ENCODE measurements around the gene HOXA3. TPM values are rescaled to one million over a fixed set of nuclear protein-coding genes. Genes with fewer than 3 reads are reported as not detected.

The HOXA3 gene
- total and polyA plus RNA-seq, 10 of the 15 experiments (the other 5 are each of a cell fraction or from before 2014, with no cell fraction given), result 0.05 TPM; not detected in 9

GRCh38 chr7:27116031-27116961 lies 36.1 kb downstream of the HOXA3 start:
- H3K9me3 ChIP-seq (replicated peaks; ENCODE audit: control insufficient read depth, insufficient read depth, low read length), result no peaks in the 10 kb centered on the region
- no peak for TF ChIP-seq SREBF2 (IDR thresholded peaks at IDR 0.05; ENCODE audit: low read length)
- no peak for TF ChIP-seq RB1 (IDR thresholded peaks at IDR 0.05; ENCODE audit: borderline replicate concordance)
- no peak for TF ChIP-seq ZBTB4 (CRISPR knock-in tag; IDR thresholded peaks at IDR 0.05)
- TF ChIP-seq RAD21 (IDR thresholded peaks at IDR 0.05; ENCODE audit: insufficient read depth, low read depth, low read length), result no peak
- no peak for TF ChIP-seq CHD4 (IDR thresholded peaks at IDR 0.05)
- no peak for TF ChIP-seq EED (IDR thresholded peaks at IDR 0.05; ENCODE audit: low read depth)
- TF ChIP-seq RFX5 (IDR thresholded peaks at IDR 0.05; ENCODE audit: low read depth, low read length), result no peak
- ChIA-PET SMC1A (ENCODE audit: uncharacterized antibody, unreplicated experiment) (interaction anchor here (0.6 kb wide), 1 partner anchor 171 kb away, joined by 3 read pairs; no protein-coding TSS in a partner anchor), RAD21 (ENCODE audit: unreplicated experiment) (no interaction called here), POLR2A (no interaction called here), CTCF (no interaction called here)
- WGBS (ENCODE audit: insufficient coverage, insufficient replicate concordance, low lambda C conversion rate, missing lambda C conversion rate), result 40% methylated on average over 20 of the region's 20 CpGs
- no peak overlapping the region for H3K4me2 ChIP-seq (ENCODE audit: control insufficient read depth, insufficient read depth)
- H2AFZ ChIP-seq (ENCODE audit: control insufficient read depth, low read depth, low read length), result no peak overlapping the region
- no TSS peak for BruUV-seq (replicated peaks)
- in situ Hi-C loops (cut with MboI) (no loop called here), intact Hi-C loops (cut with micrococcal nuclease; ENCODE audit: unreplicated experiment) (no loop called here)
- H3K4me3 ChIP-seq, result no peak overlapping the region
- H3K4me1 ChIP-seq (ENCODE audit: control insufficient read depth, insufficient read depth, low read length), result no peaks in the 10 kb centered on the region
- no peaks in the 10 kb centered on the region; the same call in 1 of the 2 replicates for H4K20me1 ChIP-seq (ENCODE audit: control insufficient read depth, insufficient read depth)
- DNase-seq (ENCODE audit: low read depth, low spot score) (no peak), FAIRE-seq (no peak), ATAC-seq (no peak)
- H3K27me3 ChIP-seq (replicated peaks in 1 of 2; ENCODE audit: control insufficient read depth in 2 of 2, insufficient read depth in 2 of 2, low read length in 1 of 2), result no peaks in the 10 kb centered on the region
- H3K27ac ChIP-seq (ENCODE audit: control insufficient read depth, insufficient read depth), result no peak overlapping the region
- no peak overlapping the region for H3K9ac ChIP-seq (ENCODE audit: control insufficient read depth, insufficient read depth, low read length)
- no peaks in the 10 kb centered on the region for H3K36me3 ChIP-seq (ENCODE audit: control insufficient read depth in 2 of 2, insufficient read depth in 2 of 2, low read length in 1 of 2)
- no peaks in the 10 kb centered on the region for H3K79me2 ChIP-seq (ENCODE audit: control insufficient read depth, insufficient read depth, low read length)

All from GM12878 (cell line).